GM21360 (cell line): Measurements from ENCODE around the gene MPPED1.

Source experiments
- ATAC-seq: cut with Tn5 transposase; IDR thresholded peaks from one replicate; pipeline ENCODE4 v1.9.1; 2021; ENCODE audit warnings: mild to moderate bottlenecking, moderate library complexity; ENCODE audit not compliant: unreplicated experiment

MPPED1 gene

GRCh38 chr22:43446037-43446803 lies 34.4 kb downstream of the MPPED1 start:
- ATAC-seq: no peak

DNA sequence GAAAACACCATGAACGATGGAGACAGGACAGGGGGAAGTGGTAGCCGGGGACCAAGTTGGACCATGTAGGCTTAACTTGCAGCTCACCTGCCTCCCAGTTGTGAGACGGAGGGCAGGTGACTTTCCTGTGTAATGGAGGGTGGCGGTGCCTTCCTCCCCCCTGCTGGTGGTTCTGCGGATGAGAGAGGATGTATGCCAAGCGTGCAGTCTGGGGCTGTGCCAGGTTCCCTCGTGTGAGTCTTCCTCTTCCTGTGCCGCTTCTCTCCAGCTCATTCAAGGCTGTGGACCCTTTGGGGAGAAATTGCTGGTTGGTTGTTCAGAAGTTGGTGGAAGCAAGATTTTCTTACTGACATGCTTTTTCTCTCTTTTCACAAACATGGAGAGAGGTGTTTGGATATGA lies 35.1 kb downstream of the MPPED1 start:
- no peak for ATAC-seq

- no peak for ATAC-seq
Measured at GRCh38 chr22:43447380-43447779, 35.6 kb downstream of the MPPED1 start.

DNA sequence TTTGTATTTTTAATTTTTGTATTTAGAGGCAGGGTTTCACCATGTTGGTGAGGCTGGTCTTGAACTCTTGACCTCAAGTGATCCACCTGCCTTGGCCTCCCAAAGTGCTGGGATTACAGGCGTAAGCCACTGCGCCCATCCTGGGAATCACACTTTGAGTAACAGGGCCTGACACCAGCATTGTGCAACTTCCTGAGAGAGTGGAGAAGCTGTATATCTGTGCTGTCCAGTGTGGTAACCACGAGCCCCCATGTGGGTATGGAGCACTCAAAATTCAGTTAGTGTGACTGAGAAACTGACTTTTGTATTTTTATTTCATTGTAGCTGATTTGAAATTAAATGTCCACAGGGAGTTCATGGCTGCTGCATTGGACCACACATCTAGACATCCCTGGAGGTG lies 36.2 kb downstream of the MPPED1 start:
- ATAC-seq: no peak

- no peak for ATAC-seq
Measured at GRCh38 chr22:43449205-43449830, 37.5 kb downstream of the MPPED1 start.

DNA sequence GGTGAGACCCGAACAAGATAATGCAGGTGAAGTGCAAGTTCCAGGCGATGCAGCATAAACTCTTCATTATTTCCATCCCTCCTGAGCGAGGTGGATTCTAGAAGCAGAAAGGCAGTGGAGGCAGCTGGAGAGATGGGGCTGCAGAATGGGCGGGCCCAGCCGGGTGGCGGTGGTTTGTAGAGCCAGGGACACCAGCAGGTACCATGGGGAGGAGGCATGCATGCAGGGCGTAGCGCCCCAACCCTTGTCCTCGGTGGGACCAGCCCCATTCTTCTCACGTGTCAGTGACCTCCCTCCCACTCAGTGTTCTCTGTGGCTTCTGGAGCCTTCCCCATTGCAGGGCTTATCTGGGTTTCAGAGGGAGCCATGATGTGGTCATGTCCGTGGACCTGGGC lies 38.0 kb downstream of the MPPED1 start:
- ATAC-seq: no peak

DNA sequence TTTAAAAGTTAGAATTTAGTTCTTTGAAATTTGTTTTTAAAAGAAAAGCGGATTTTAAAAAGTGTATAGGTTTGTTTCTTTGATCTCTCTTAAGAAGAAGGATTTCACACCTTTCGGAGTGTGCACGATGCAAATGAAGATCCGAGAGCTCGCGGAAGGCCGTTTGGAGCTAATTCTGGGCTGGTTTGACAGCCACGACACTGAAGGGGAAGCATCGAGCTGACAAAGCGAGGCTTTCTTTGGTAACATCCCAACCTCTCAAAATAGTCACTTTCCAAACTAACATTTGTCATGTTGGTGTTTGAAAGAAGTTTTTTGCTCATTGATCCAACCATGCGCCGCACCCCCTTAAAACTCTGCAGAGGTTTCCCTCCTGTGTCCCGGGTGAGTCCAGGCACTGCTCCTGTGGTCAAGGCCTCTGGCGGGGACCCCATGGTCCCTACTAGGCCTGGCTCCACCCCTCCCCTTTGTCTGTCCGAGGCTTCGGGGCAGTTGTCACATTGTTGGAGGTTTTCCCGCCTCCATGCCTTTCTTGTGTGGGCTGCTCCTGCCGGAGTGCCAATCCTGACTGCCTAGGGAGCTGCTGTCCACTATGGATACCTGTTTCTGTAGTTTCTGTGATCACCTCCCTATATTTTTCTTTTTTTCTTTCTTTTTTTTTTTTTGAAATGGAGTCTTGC lies 39.7 kb downstream of the MPPED1 start:
- no peak for ATAC-seq

GRCh38 chr22:43455846-43456245 lies 44.0 kb downstream of the MPPED1 start:
- no peak for ATAC-seq

DNA sequence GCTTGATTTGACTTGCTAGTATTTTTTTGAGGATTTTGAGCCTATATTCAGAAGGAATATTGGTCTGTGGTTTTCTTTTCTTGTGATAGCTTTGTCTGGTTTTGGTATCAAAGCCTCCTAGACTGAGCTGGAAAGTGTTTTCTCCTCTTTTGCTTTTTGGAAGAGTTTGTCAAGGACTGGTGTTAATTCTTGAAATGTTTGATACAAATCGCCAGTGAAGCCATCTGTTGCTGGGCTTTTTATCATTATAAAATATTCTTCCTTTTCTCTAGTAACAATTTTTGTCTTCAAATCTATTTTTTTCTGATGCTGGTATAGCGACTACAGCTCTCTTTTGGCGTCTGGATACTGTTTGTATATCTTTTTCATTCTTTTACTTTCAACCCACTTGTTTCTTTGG lies 45.2 kb downstream of the MPPED1 start:
- no peak for ATAC-seq

DNA sequence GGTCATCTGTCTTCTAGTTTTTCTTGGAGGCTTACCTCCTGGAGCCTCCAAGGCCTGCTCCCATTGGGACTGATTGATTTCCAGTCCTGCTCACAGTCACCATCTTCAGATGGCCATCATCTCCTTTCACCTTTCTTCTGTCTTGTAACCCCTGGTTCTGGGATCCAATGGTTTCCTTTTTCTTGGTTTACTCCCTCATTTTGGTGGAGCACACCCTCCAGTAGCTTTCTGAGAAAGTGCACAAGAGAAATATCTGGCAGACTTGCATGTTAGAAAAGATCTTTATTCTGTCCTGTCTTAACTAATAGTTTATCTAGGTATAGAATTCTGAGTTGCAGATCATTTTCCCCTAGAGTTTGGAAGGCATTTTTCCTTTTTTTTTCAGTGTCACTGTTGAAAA lies 50.9 kb downstream of the MPPED1 start:
- ATAC-seq: no peak

- ATAC-seq: no peak
Measured at GRCh38 chr22:43464809-43465208, 53.0 kb downstream of the MPPED1 start.

- ATAC-seq: no peak
Measured at GRCh38 chr22:43465291-43466015, 53.6 kb downstream of the MPPED1 start.

- ATAC-seq: no peak
Measured at GRCh38 chr22:43466710-43467109, 54.9 kb downstream of the MPPED1 start.

DNA sequence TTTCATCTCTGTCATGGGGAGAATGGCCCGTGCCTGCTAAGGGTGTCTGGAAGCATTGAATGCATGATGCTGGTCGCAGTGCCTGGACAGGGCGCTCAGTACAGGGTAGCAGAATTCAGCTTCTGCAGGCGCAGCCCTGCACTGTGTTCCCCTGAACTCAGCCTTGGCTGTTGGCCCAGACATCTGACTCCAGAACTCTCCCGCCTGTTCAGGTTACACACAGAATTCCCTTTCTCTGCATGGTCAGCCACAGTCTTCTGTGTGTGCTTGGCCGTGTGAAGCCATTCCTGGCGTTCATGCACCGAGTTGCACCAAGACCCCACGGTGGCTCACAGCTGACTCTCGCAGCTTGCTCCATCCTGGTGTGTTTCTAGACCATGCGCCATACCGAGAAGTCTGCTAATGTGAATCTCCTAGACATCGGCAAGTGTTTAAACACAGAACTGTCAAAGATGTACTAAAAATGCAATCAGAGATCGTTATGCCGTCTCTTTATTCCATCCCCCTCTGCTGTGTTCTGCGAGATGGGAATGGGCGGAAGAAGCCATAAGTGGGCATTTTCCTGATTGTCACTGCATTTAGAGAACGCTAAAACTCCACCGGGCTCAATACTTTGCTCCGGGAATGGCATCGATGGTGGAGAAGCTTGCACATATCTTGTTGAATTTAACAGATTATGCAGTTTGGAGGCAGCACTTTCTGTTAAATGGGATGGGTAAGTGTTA lies 55.6 kb downstream of the MPPED1 start:
- no peak for ATAC-seq

- ATAC-seq: no peak
Measured at GRCh38 chr22:43470253-43470652, 58.4 kb downstream of the MPPED1 start.

- no peak for ATAC-seq
Measured at GRCh38 chr22:43470941-43471585, 59.2 kb downstream of the MPPED1 start.

DNA sequence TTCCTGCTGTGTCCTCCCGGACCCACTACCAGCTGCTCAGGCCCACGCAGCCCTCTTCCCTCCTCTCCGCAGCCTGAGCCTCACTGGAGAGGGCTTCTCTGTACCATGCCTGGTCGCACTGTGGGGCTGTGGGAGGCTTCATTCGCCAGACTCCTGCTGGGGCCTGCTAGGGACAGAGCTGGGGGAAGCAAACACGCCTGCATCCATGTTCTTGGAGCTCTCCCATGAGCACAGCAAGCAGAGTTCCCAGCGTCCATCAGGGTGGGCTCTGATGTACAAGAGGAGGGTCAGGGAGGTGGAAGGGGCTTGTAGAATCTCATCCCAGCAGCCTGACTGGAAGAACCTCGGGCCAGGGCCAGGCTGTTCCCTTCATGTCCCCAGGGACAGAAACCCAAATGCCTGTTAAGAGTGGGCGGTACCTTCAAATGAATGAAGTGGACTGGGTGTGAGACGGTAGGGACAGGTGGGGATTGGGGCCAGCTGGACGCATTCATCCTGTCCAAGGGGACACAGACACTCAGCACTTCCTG lies 59.9 kb downstream of the MPPED1 start:
- no peak for ATAC-seq

DNA sequence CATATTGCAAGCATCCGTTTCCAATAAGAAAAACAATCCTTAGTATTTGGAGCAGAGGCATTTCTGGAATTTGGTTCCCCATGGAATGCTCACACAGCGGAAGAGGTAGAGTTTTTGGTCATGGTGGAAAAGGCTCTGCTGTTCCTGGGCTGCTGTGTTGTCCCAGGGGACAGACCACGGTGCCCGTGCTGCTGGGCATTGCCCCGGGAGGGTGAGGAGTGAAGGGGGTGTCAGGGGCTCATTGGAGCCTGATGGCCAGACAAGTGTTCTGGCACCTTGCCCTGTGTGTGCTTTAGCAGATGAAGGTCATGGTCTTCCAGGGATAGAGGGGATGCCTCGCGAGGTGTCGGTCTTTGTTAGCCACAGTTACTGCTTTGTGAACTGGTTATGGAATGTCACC lies 61.2 kb downstream of the MPPED1 start:
- no peak for ATAC-seq

DNA sequence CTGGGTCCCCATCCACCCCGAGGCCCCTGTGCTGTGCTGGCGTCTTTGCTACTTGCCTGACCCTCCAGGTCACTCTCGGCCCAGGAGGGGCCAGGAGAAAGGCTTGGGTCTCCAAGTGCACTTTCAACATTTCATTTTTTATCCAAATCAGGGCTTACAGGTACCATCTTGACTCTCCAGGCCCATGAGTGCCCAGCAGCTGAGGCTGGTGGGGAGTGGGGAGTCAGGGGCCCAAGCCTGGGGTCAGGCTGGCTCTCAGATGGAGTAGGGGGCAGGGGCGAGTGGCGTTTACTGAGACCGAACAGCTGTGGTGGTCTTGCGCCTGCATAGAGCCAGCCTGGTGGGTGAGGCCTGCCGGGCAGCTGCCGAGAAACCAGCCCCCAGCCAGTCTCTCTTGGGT lies 61.6 kb downstream of the MPPED1 start:
- ATAC-seq: no peak
